IMR-90 (cell line): ENCODE data around the gene RAI14. TPM values are rescaled to one million over a fixed set of nuclear protein-coding genes. Genes with fewer than 3 reads are reported as not detected.

Experiments
- ATAC-seq: fragments of 200-7000 bp; cut with Tn5 transposase; 2 replicates; pipeline ENCODE4 v1.9.1; 2020; ENCODE audit warnings: low read depth, mild to moderate bottlenecking, moderate library complexity
- BruUV-seq: library from RNA; stranded (reverse); fragments of 400-500 nt; replicated peaks from 2 replicates; lab custom pipeline; 2021; lab: Mats Ljungman, UMichigan
- CTCF ChIA-PET: fragments of 300-600 bp; formaldehyde crosslinking; extraction: SDS; loops from one replicate; lab custom pipeline; 2021; ENCODE audit warnings: antibody characterized with exemption; lab: Yijun Ruan, JAX
- POLR2A ChIA-PET: fragments of 300-600 bp; sonication (Branson Sonifier 250); formaldehyde crosslinking; loops from one replicate; lab custom pipeline; 2022; ENCODE audit warnings: antibody characterized with exemption; ENCODE audit not compliant: unreplicated experiment; lab: Charles Lee
- DNase-seq: peaks from one replicate; pipeline ENCODE4 v3.0.0; 2013
- H2AFZ ChIP-seq: replicated peaks from 2 replicates; pipeline ENCODE3; 2013; ENCODE audit warnings: low read length, mild to moderate bottlenecking; ENCODE audit not compliant: poor library complexity
- H2AK5ac ChIP-seq: 2 replicates; pipeline ENCODE4 v1.6.1; 2013; ENCODE audit warnings: low read depth, low read length, inconsistent platforms
- H2AK9ac ChIP-seq: replicated peaks from 2 replicates; pipeline ENCODE3; 2013; ENCODE audit warnings: mild to moderate bottlenecking, low read depth, low read length, moderate library complexity; ENCODE audit not compliant: poor library complexity
- H2BK120ac ChIP-seq: 2 replicates; pipeline ENCODE4 v1.6.1; 2013; ENCODE audit warnings: low read depth, low read length, inconsistent platforms
- H2BK15ac ChIP-seq: 3 replicates; pipeline ENCODE4 v1.6.1; 2013; ENCODE audit warnings: low read depth, low read length, inconsistent platforms
- H2BK20ac ChIP-seq: 2 replicates; pipeline ENCODE4 v1.6.1; 2013; ENCODE audit warnings: low read depth, mild to moderate bottlenecking, inconsistent platforms, low read length, moderate library complexity
- H2BK5ac ChIP-seq: 2 replicates; pipeline ENCODE4 v1.6.1; 2013; ENCODE audit warnings: mild to moderate bottlenecking, low read depth, low read length, inconsistent platforms; ENCODE audit not compliant: poor library complexity, severe bottlenecking
- H3K14ac ChIP-seq: replicated peaks from 2 replicates; pipeline ENCODE4 v1.6.1; 2013; ENCODE audit warnings: low read depth, low read length, inconsistent platforms
- H3K18ac ChIP-seq: 2 replicates; pipeline ENCODE4 v1.6.1; 2013; ENCODE audit warnings: low read depth, low read length, control low read depth
- H3K23ac ChIP-seq: 2 replicates; pipeline ENCODE4 v1.6.1; 2013; ENCODE audit warnings: low read depth, low read length, inconsistent platforms
- H3K27ac ChIP-seq: 2 replicates; pipeline ENCODE4 v1.5.1; 2013; ENCODE audit warnings: mild to moderate bottlenecking, control low read depth, low read length; ENCODE audit not compliant: insufficient read depth
- H3K27me3 ChIP-seq: 2 replicates; pipeline ENCODE4 v1.6.1; 2013; ENCODE audit warnings: low read length; ENCODE audit not compliant: control insufficient read depth, insufficient read depth
- H3K36me3 ChIP-seq: 2 replicates; pipeline ENCODE4 v1.6.1; 2013; ENCODE audit warnings: low read length, mixed read lengths; ENCODE audit not compliant: control insufficient read depth, insufficient read depth
- H3K4ac ChIP-seq: 2 replicates; pipeline ENCODE4 v1.6.1; 2013; ENCODE audit warnings: low read depth, low read length, inconsistent platforms
- H3K4me1 ChIP-seq: 2 replicates; pipeline ENCODE4 v1.6.1; 2013; ENCODE audit warnings: low read length, mixed read lengths; ENCODE audit not compliant: control insufficient read depth, insufficient read depth
- H3K4me2 ChIP-seq: 2 replicates; pipeline ENCODE4 v1.6.1; 2013; ENCODE audit warnings: low read depth, mild to moderate bottlenecking, control low read depth, low read length, moderate library complexity
- H3K4me3 ChIP-seq: 2 replicates; pipeline ENCODE4 v1.5.1; 2013; ENCODE audit warnings: low read depth, mild to moderate bottlenecking, control low read depth, low read length, moderate library complexity; ENCODE audit not compliant: insufficient read depth
- H3K56ac ChIP-seq: 2 replicates; pipeline ENCODE4 v1.6.1; 2013; ENCODE audit warnings: low read length, inconsistent platforms; ENCODE audit not compliant: insufficient read depth; ENCODE audit errors: extremely low read depth
- H3K79me1 ChIP-seq, 2 experiments: 2 replicates each; pipeline ENCODE4 v1.6.1; 2013; ENCODE audit warnings: low read length in 2 of 2, inconsistent platforms in 1 of 2, low read depth in 1 of 2
- H3K9ac ChIP-seq: 2 replicates; pipeline ENCODE4 v1.6.1; 2013; ENCODE audit warnings: low read depth, low read length, control low read depth
- H3K9me1 ChIP-seq: 2 replicates; pipeline ENCODE4 v1.6.1; 2013; ENCODE audit warnings: low read length, inconsistent platforms; ENCODE audit not compliant: insufficient read depth
- H3K9me3 ChIP-seq: 2 replicates; pipeline ENCODE4 v1.6.1; 2013; ENCODE audit warnings: low read length; ENCODE audit not compliant: control insufficient read depth, insufficient read depth
- H4K20me1 ChIP-seq: 2 replicates; pipeline ENCODE4 v1.6.1; 2013; ENCODE audit warnings: low read length, inconsistent platforms; ENCODE audit not compliant: insufficient read depth
- H4K5ac ChIP-seq: 2 replicates; pipeline ENCODE4 v1.6.1; 2013; ENCODE audit warnings: mild to moderate bottlenecking, low read depth, low read length, control low read depth
- H4K8ac ChIP-seq, 2 experiments: 2 replicates each; pipeline ENCODE4 v1.6.1; 2013; ENCODE audit warnings: low read depth in 2 of 2, low read length in 2 of 2, control low read depth in 1 of 2, inconsistent platforms in 1 of 2
- H4K91ac ChIP-seq: 2 replicates; pipeline ENCODE4 v1.6.1; 2013; ENCODE audit warnings: low read depth, low read length, inconsistent platforms; ENCODE audit not compliant: insufficient read depth
- CEBPB ChIP-seq: IDR thresholded peaks from 2 replicates; pipeline ENCODE4 v1.6.1; 2012; ENCODE audit warnings: low read depth, low read length, improper control_type of control experiment
- RAD21 ChIP-seq: IDR thresholded peaks from 2 replicates; pipeline ENCODE4 v1.6.1; 2012; ENCODE audit warnings: low read length, improper control_type of control experiment
- RCOR1 ChIP-seq: IDR thresholded peaks from 2 replicates; pipeline ENCODE4 v1.6.1; 2012; ENCODE audit warnings: mild to moderate bottlenecking, low read length, improper control_type of control experiment; ENCODE audit not compliant: insufficient replicate concordance
- SMC3 ChIP-seq: fragments of 150-350 bp; IDR thresholded peaks from 2 replicates; pipeline ENCODE4 v1.6.1; 2016; ENCODE audit warnings: low read depth, mild to moderate bottlenecking, antibody characterized with exemption, low read length, moderate library complexity
- WGBS, 2 experiments: methylation state at CpG; one replicate each; pipeline versions ENCODE4 v1.1.5 to v1.1.7; 2013; ENCODE audit warnings: missing lambda C conversion rate in 2 of 2; ENCODE audit not compliant: insufficient read length in 1 of 2; ENCODE audit errors: extremely low coverage in 2 of 2; 5-methylcytosine and 5-hydroxymethylcytosine counted together
- dilution Hi-C: fragments of 300-500 bp; cut with HindIII; formaldehyde crosslinking; loops from one replicate; pipeline ENCODE4 v1.14.3; 2018; ENCODE audit warnings: low sequenced_read_pairs; ENCODE audit not compliant: unreplicated experiment
- in situ Hi-C: fragments of 300-500 bp; cut with MboI; formaldehyde crosslinking; loops from 3 replicates; pipeline ENCODE4 v1.14.3; 2019; ENCODE audit warnings: low sequenced_read_pairs, inconsistent platforms, mixed read lengths
- intact Hi-C: fragments of 100-400 bp; cut with micrococcal nuclease; formaldehyde crosslinking; loops from 2 replicates; pipeline ENCODE4 v1.10.0; 2022
- polyA plus RNA-seq, 3 experiments: library from polyadenylated mRNA; depleted of rRNA; stranded (reverse); fragments of >200 nt; gene quantifications; 2 replicates each; pipeline ENCODE4 v1.2.3, GENCODE V29; 2012; ENCODE audit warnings: low replicate concordance in 1 of 3
- total RNA-seq: library from RNA; depleted of rRNA; stranded (reverse); fragments of >200 nt; gene quantifications from 2 replicates; pipeline ENCODE4 v1.2.3, GENCODE V29; 2012
- TF ChIP-seq, protein P1 (sequence below): conservative IDR thresholded peaks from 2 replicates; pipeline ENCODE4 v1.5.1; 2012; ENCODE audit warnings: mild to moderate bottlenecking, low read depth, low read length, improper control_type of control experiment

RAI14 gene
- total and polyA plus RNA-seq, 2 of the 4 experiments (the other 2 are of a cell fraction): 221 to 267 TPM

DNA sequence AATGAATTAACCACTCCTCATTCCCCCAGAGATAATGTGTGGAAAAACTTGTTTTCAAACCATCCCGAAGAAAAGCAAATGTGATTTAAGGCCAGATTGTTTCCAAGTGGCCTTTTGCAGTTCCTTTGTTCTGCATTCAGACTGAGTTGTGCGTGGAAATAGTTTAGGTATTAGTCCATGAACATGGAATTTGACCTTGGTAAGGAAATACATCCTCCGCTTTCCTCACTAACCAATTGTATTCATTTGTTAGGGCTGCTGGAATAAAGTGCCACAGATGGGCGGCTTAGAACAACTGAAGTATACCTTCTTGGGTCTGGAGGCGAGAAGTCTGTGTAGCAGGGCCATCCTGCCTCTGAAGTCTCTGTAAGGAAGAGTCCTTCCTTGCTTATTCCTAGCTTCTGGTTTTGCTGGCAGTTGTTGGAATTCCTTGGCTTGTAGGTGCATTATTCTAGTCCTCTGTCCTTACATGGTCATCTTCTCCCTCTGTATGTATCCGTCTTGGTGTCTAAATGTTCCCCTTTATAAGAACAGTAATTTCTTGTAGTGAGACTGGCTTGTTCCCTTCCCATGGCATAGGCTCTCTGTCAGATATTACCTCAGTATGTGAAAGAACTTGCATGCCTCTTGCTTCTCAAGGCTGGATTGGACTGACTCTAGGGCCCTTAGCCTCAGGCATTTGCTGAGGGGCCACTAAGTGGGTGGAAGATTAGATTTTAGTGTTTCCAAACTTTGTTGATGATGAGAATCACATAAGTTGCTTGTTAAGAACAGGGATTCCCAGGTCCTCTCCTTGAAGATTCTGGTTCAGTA is 53.9 kb downstream of the RAI14 start (continued):
- TF ChIP-seq, protein P1, sequence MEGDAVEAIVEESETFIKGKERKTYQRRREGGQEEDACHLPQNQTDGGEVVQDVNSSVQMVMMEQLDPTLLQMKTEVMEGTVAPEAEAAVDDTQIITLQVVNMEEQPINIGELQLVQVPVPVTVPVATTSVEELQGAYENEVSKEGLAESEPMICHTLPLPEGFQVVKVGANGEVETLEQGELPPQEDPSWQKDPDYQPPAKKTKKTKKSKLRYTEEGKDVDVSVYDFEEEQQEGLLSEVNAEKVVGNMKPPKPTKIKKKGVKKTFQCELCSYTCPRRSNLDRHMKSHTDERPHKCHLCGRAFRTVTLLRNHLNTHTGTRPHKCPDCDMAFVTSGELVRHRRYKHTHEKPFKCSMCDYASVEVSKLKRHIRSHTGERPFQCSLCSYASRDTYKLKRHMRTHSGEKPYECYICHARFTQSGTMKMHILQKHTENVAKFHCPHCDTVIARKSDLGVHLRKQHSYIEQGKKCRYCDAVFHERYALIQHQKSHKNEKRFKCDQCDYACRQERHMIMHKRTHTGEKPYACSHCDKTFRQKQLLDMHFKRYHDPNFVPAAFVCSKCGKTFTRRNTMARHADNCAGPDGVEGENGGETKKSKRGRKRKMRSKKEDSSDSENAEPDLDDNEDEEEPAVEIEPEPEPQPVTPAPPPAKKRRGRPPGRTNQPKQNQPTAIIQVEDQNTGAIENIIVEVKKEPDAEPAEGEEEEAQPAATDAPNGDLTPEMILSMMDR: no peak

DNA sequence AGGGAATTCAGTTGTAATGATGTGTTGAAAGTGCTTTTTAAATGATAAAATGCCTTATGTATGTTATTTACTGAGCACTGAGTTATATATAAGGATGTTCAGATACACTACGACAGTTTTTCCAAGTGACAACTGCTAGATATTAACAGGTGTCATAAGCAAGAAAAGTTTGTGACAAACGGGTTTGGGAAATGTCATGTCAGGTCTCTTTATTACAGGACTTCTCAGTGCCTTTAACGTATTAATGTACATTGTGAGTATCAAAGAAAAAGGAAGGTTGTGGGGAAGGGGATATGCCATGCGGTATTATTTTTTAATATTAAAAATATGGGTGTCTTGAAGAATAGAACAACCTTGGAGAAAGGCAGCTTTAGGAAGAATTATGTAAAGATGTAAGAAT is 56.4 kb downstream of the RAI14 start:
- H3K23ac ChIP-seq: no peak overlapping the region
- no peak overlapping the region for H4K8ac ChIP-seq
- 92 to 100% methylated on average over 1 to 2 of the region's 4 CpGs for WGBS, 2 experiments
- DNase-seq: no peak
- H2AFZ ChIP-seq: no peak overlapping the region
- TF ChIP-seq, protein P1: no peak
- TF ChIP-seq RCOR1 (no peak), SMC3 (no peak), RAD21 (no peak), CEBPB (no peak)
- H3K27ac ChIP-seq: no peak overlapping the region
- H2BK120ac ChIP-seq: no peak overlapping the region
- H3K36me3 ChIP-seq: peaks cover 21% of the 10 kb centered on the region
- no peak for ATAC-seq
- BruUV-seq: no TSS peak
- intact Hi-C loops: no loop called here
- no peak overlapping the region for H2BK15ac ChIP-seq
- H3K14ac ChIP-seq: no peak overlapping the region
- no peaks in the 10 kb centered on the region for H3K27me3 ChIP-seq
- H2BK20ac ChIP-seq: no peak overlapping the region
- no peak overlapping the region for H3K56ac ChIP-seq
- H3K9me3 ChIP-seq: no peaks in the 10 kb centered on the region
- H4K5ac ChIP-seq: no peak overlapping the region
- peak overlapping the region; percentile 81 for H2BK5ac ChIP-seq
- H3K4ac ChIP-seq: no peak overlapping the region
- no peak overlapping the region for H3K4me3 ChIP-seq
- in situ Hi-C loops: no loop called here
- dilution Hi-C loops: no loop called here
- peaks cover 16 to 70% of the 10 kb centered on the region in 2 experiments for H3K79me1 ChIP-seq
- no peak overlapping the region for H3K18ac ChIP-seq
- POLR2A ChIA-PET: no interaction called here
- H3K9me1 ChIP-seq: peaks cover 25% of the 10 kb centered on the region
- CTCF ChIA-PET: no interaction called here
- no peak overlapping the region for H2AK5ac ChIP-seq
- H2AK9ac ChIP-seq: no peak overlapping the region
- H4K20me1 ChIP-seq: peaks cover 61% of the 10 kb centered on the region
- no peak overlapping the region for H3K9ac ChIP-seq
- H4K91ac ChIP-seq: no peak overlapping the region
- peaks cover 34% of the 10 kb centered on the region for H3K4me1 ChIP-seq
- H3K4me2 ChIP-seq: no peak overlapping the region
